ENCODE data around the gene CCDC63. TPM values are rescaled to one million over a fixed set of nuclear protein-coding genes. Genes with fewer than 3 reads are reported as not detected.

The CCDC63 gene
- total RNA-seq, 2 experiments from 2014 or later: not detected

DNA sequence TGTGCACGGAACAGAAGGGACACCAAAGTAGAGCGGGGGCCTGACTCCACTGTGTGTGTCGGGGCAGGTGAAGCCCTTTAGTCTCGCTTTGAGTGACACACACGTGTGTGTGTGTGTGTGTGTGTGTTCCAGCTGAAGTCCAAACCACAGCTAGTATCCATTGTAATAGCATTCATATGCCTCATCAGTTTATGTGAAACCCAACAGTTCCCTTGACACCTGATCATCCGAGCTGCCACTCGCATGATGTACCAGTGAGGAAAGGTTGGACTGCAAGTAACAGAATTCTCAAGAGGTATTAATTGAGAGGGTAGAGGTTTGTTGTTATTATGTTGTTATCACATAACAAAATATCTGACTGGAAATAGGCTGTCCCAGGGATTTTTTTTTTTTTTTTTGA, 16.4 kb downstream of the CCDC63 start:
- DNase-seq (no peak), ATAC-seq (ENCODE audit: poor library complexity) (no peak)
- Histone ChIP-seq H3K27me3 (ENCODE audit: control insufficient read depth in 1 of 2, insufficient read depth in 2 of 2, low read length in 2 of 2) (no peaks in the 10 kb centered on the region), H3K4me1 (ENCODE audit: insufficient read depth, low read length) (no peaks in the 10 kb centered on the region), H3K9me3 (ENCODE audit: control insufficient read depth in 1 of 2, insufficient read depth in 1 of 2, low read length in 2 of 2) (no peaks in the 10 kb centered on the region), H3K27ac (ENCODE audit: low read depth in 1 of 2, low read length in 2 of 2) (no peak overlapping the region), H3K4me3 (ENCODE audit: low read length) (no peak overlapping the region), H3K36me3 (ENCODE audit: insufficient read depth, low read length) (no peaks in the 10 kb centered on the region)
- Mint-ChIP-seq H3K27ac (no peak overlapping the region), H3K9me3 (no peaks in the 10 kb centered on the region), H3K27me3 (no peaks in the 10 kb centered on the region), H3K4me3 (no peak overlapping the region), H3K36me3 (ENCODE audit: low read depth) (no peaks in the 10 kb centered on the region), H3K4me1 (ENCODE audit: low read depth) (peaks cover 5% of the 10 kb centered on the region)
- ChIA-PET POLR2A (no interaction called here), CTCF (no interaction called here)
- TF ChIP-seq, protein P1, sequence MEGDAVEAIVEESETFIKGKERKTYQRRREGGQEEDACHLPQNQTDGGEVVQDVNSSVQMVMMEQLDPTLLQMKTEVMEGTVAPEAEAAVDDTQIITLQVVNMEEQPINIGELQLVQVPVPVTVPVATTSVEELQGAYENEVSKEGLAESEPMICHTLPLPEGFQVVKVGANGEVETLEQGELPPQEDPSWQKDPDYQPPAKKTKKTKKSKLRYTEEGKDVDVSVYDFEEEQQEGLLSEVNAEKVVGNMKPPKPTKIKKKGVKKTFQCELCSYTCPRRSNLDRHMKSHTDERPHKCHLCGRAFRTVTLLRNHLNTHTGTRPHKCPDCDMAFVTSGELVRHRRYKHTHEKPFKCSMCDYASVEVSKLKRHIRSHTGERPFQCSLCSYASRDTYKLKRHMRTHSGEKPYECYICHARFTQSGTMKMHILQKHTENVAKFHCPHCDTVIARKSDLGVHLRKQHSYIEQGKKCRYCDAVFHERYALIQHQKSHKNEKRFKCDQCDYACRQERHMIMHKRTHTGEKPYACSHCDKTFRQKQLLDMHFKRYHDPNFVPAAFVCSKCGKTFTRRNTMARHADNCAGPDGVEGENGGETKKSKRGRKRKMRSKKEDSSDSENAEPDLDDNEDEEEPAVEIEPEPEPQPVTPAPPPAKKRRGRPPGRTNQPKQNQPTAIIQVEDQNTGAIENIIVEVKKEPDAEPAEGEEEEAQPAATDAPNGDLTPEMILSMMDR (IDR thresholded peaks at IDR 0.05): no peak
- intact Hi-C loops (cut with DNase I, micrococcal nuclease): no loop called here

DNA sequence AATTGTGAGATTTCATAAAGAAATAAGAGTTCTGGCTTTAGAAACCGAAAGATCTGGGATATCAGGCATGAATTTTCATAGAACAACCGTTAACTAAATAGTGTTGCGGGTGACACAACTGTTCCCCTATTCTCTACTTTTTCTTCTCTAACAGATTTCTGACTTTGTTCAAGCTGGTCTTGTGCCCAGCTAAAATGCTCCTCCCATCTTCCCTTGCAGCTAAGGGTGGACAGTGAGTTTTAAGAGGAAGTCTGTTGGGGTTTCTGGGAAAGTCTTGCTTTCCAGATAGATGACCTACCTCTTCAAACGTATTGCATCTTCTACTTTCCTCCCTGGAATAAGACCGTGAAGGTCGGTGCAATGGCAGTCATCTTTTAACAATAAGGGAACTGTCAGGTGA, 18.7 kb downstream of the CCDC63 start:
- Histone ChIP-seq H3K27ac (ENCODE audit: low read depth in 1 of 2, low read length in 2 of 2) (no peak overlapping the region), H3K4me1 (ENCODE audit: insufficient read depth, low read length) (no peaks in the 10 kb centered on the region), H3K9me3 (ENCODE audit: control insufficient read depth in 1 of 2, insufficient read depth in 1 of 2, low read length in 2 of 2) (no peaks in the 10 kb centered on the region), H3K4me3 (ENCODE audit: low read length) (no peak overlapping the region), H3K27me3 (ENCODE audit: control insufficient read depth in 1 of 2, insufficient read depth in 2 of 2, low read length in 2 of 2) (no peaks in the 10 kb centered on the region), H3K36me3 (ENCODE audit: insufficient read depth, low read length) (no peaks in the 10 kb centered on the region)
- no peaks in the 10 kb centered on the region for H3K36me3 Mint-ChIP-seq (ENCODE audit: low read depth)
- CTCF ChIA-PET: no interaction called here
- intact Hi-C loops (cut with DNase I, micrococcal nuclease): no loop called here
- no peaks in the 10 kb centered on the region for H3K27me3 Mint-ChIP-seq
- ATAC-seq (ENCODE audit: poor library complexity): no peak
- TF ChIP-seq, protein P1 (IDR thresholded peaks at IDR 0.05): no peak
- H3K9me3 Mint-ChIP-seq: no peaks in the 10 kb centered on the region
- POLR2A ChIA-PET: no interaction called here
- DNase-seq: no peak
- H3K4me1 Mint-ChIP-seq (ENCODE audit: low read depth): peaks cover 5% of the 10 kb centered on the region
- no peak overlapping the region for H3K4me3 Mint-ChIP-seq
- H3K27ac Mint-ChIP-seq: no peak overlapping the region

DNA sequence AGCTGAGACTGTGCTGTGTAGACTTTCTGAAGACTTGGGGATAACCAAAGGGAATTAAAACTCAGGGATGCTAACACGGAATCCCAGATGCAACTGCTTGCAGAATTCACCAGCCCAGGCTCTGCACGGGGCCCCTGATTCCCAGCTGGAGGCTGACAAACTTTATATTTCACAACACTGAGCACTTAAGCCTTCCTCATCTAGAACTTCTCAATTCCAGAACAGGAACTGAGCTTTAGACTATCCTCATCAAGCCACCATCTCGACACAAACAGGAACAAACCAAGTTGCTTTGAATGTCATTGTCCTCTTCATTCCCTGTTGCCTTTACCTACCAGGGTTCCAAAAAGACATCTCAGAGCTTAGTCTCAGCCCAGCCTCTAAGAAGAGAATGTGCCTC, 22.2 kb downstream of the CCDC63 start:
- TF ChIP-seq, protein P1 (IDR thresholded peaks at IDR 0.05): no peak
- no peaks in the 10 kb centered on the region for H3K9me3 Mint-ChIP-seq
- H3K4me3 Mint-ChIP-seq: no peak overlapping the region
- ChIA-PET POLR2A (no interaction called here), CTCF (interaction anchor here (1.2 kb wide), 1 partner anchor 19 kb away, joined by 4 read pairs; no protein-coding TSS in a partner anchor)
- intact Hi-C loops (cut with DNase I, micrococcal nuclease): no loop called here
- Histone ChIP-seq H3K36me3 (ENCODE audit: insufficient read depth, low read length) (no peaks in the 10 kb centered on the region), H3K4me1 (ENCODE audit: insufficient read depth, low read length) (no peaks in the 10 kb centered on the region), H3K4me3 (ENCODE audit: low read length) (no peak overlapping the region), H3K27me3 (ENCODE audit: control insufficient read depth in 1 of 2, insufficient read depth in 2 of 2, low read length in 2 of 2) (no peaks in the 10 kb centered on the region), H3K27ac (ENCODE audit: low read depth in 1 of 2, low read length in 2 of 2) (no peak overlapping the region), H3K9me3 (ENCODE audit: control insufficient read depth in 1 of 2, insufficient read depth in 1 of 2, low read length in 2 of 2) (no peaks in the 10 kb centered on the region)
- no peaks in the 10 kb centered on the region for H3K4me1 Mint-ChIP-seq (ENCODE audit: low read depth)
- DNase-seq: peak in 2 of 14 experiments; percentile 22 to 23
- no peaks in the 10 kb centered on the region for H3K36me3 Mint-ChIP-seq (ENCODE audit: low read depth)
- peaks cover 4% of the 10 kb centered on the region for H3K27me3 Mint-ChIP-seq
- ATAC-seq (ENCODE audit: poor library complexity): no peak
- H3K27ac Mint-ChIP-seq: no peak overlapping the region

Data from CD4-positive, alpha-beta T cell (primary cell).